Measurements from ENCODE around the gene TCF20.

Gene TCF20

GRCh38 chr22:42281706-42282251 is 11.3 kb upstream of the TCF20 start:
- no peak for DNase-seq

GRCh38 chr22:42281284-42281683 is 10.8 kb upstream of the TCF20 start:
- DNase-seq = no peak

- DNase-seq = no peak
Observed at GRCh38 chr22:42280836-42281235, 10.4 kb upstream of the TCF20 start.

GRCh38 chr22:42280140-42280539 is 9.7 kb upstream of the TCF20 start:
- DNase-seq = no peak

GRCh38 chr22:42279425-42280020 is 9.1 kb upstream of the TCF20 start:
- no peak for DNase-seq

GRCh38 chr22:42277988-42278776 is 7.7 kb upstream of the TCF20 start:
- no peak for DNase-seq

- no peak for DNase-seq
Observed at GRCh38 chr22:42277232-42277753, 6.8 kb upstream of the TCF20 start.

- DNase-seq = no peak
Observed at GRCh38 chr22:42275970-42276369, 5.5 kb upstream of the TCF20 start.

- DNase-seq = no peak
Observed at GRCh38 chr22:42275176-42275575, 4.7 kb upstream of the TCF20 start.

- no peak for DNase-seq
Observed at GRCh38 chr22:42273855-42274451, 3.5 kb upstream of the TCF20 start.

- DNase-seq = no peak
Observed at GRCh38 chr22:42272431-42272999, 2.1 kb upstream of the TCF20 start.

GRCh38 chr22:42271906-42272305 is 1.5 kb upstream of the TCF20 start:
- DNase-seq = no peak

- DNase-seq = no peak
Observed at GRCh38 chr22:42271191-42271813, 849 bp upstream of the TCF20 start.

GRCh38 chr22:42270176-42270509 is 310 bp downstream of the TCF20 start:
- no peak for DNase-seq

- no peak for DNase-seq
Observed at GRCh38 chr22:42269432-42270175, 849 bp downstream of the TCF20 start.

- no peak for DNase-seq
Observed at GRCh38 chr22:42268852-42269410, 1.5 kb downstream of the TCF20 start.

GRCh38 chr22:42265321-42265720 is 5.1 kb downstream of the TCF20 start:
- no peak for DNase-seq

- DNase-seq = no peak
Observed at GRCh38 chr22:42263944-42264343, 6.5 kb downstream of the TCF20 start.

GRCh38 chr22:42262964-42263363 is 7.5 kb downstream of the TCF20 start:
- no peak for DNase-seq

- no peak for DNase-seq
Observed at GRCh38 chr22:42261296-42261695, 9.2 kb downstream of the TCF20 start.

- DNase-seq = no peak
Observed at GRCh38 chr22:42258126-42258525, 12.3 kb downstream of the TCF20 start.

GRCh38 chr22:42257386-42257785 is 13.1 kb downstream of the TCF20 start:
- DNase-seq = no peak
